GM19438 (cell line): ENCODE results near the gene TULP1.
"Not testable (repeated sequence)": the region's sequence is repeated elsewhere in the genome, so short reads cannot be mapped to it uniquely, and the experiment has no call there.

Source experiments
- ATAC-seq: cut with Tn5 transposase; IDR thresholded peaks from one replicate; pipeline ENCODE4 v1.9.1; 2021; ENCODE audit warnings: low read depth; ENCODE audit not compliant: unreplicated experiment

Gene TULP1

GRCh38 chr6:35512740-35513139 is at the start of gene TULP1:
TSS of gene TULP1 (minus strand) at chr6:35512896. CDS start at chr6:35512858, 38 bp downstream.
- no peak for ATAC-seq

- ATAC-seq = no peak
Observed at GRCh38 chr6:35562060-35562459, 49.4 kb upstream of the TULP1 start.

- no peak for ATAC-seq
Observed at GRCh38 chr6:35561113-35561512, 48.4 kb upstream of the TULP1 start.

GRCh38 chr6:35558571-35558970 is 45.9 kb upstream of the TULP1 start:
- ATAC-seq = no peak

- ATAC-seq = no peak
Observed at GRCh38 chr6:35557239-35557638, 44.5 kb upstream of the TULP1 start.

GRCh38 chr6:35554811-35555210 is 42.1 kb upstream of the TULP1 start:
- no peak for ATAC-seq

GRCh38 chr6:35553315-35553714 is 40.6 kb upstream of the TULP1 start:
- no peak for ATAC-seq

- no peak for ATAC-seq
Observed at GRCh38 chr6:35552285-35552917, 39.7 kb upstream of the TULP1 start.

- ATAC-seq = no peak
Observed at GRCh38 chr6:35550437-35550836, 37.7 kb upstream of the TULP1 start.

- ATAC-seq = no peak
Observed at GRCh38 chr6:35547676-35548075, 35.0 kb upstream of the TULP1 start.

GRCh38 chr6:35544769-35545361 is 32.2 kb upstream of the TULP1 start:
- no peak for ATAC-seq

- ATAC-seq = no peak
Observed at GRCh38 chr6:35543459-35544193, 30.9 kb upstream of the TULP1 start.

GRCh38 chr6:35541836-35542235 is 29.1 kb upstream of the TULP1 start:
- ATAC-seq = no peak

GRCh38 chr6:35539223-35539622 is 26.5 kb upstream of the TULP1 start:
- no peak for ATAC-seq

GRCh38 chr6:35535847-35536246 is 23.2 kb upstream of the TULP1 start:
- not testable (repeated sequence) for ATAC-seq

GRCh38 chr6:35534407-35535170 is 21.9 kb upstream of the TULP1 start:
- no peak for ATAC-seq

- no peak for ATAC-seq
Observed at GRCh38 chr6:35533981-35534380, 21.3 kb upstream of the TULP1 start.

GRCh38 chr6:35532126-35532525 is 19.4 kb upstream of the TULP1 start:
- no peak for ATAC-seq

- ATAC-seq = no peak
Observed at GRCh38 chr6:35524380-35525020, 11.8 kb upstream of the TULP1 start.
